ENCODE measurements around the gene PTCH1.

Gene PTCH1

GRCh38 chr9:95465115-95465514 lies 51.7 kb downstream of the PTCH1 start:
- DNase-seq (ENCODE audit: low read depth in 2 of 2, low spot score in 1 of 2), result no peak

GRCh38 chr9:95463148-95464060 lies 53.4 kb downstream of the PTCH1 start:
- DNase-seq (ENCODE audit: low read depth in 2 of 2, low spot score in 1 of 2), result no peak

- DNase-seq (ENCODE audit: low read depth in 2 of 2, low spot score in 1 of 2), result peak; percentile 7 to 34
These were observed 54.3 kb downstream of the PTCH1 start for GRCh38 chr9:95462249-95463147.

GRCh38 chr9:95461448-95462248 lies 55.1 kb downstream of the PTCH1 start:
- DNase-seq (ENCODE audit: low read depth in 2 of 2, low spot score in 1 of 2), result no peak

GRCh38 chr9:95460518-95461164 lies 56.1 kb downstream of the PTCH1 start:
- no peak for DNase-seq (ENCODE audit: low read depth in 2 of 2, low spot score in 1 of 2)

GRCh38 chr9:95459851-95460517 lies 56.8 kb downstream of the PTCH1 start:
- DNase-seq (ENCODE audit: low read depth in 2 of 2, low spot score in 1 of 2), result no peak

GRCh38 chr9:95459178-95459577 lies 57.6 kb downstream of the PTCH1 start:
- no peak for DNase-seq (ENCODE audit: low read depth in 2 of 2, low spot score in 1 of 2)

GRCh38 chr9:95458666-95459065 lies 58.1 kb downstream of the PTCH1 start:
- no peak for DNase-seq (ENCODE audit: low read depth in 2 of 2, low spot score in 1 of 2)

- no peak for DNase-seq (ENCODE audit: low read depth in 2 of 2, low spot score in 1 of 2)
These were observed 59.0 kb downstream of the PTCH1 start for GRCh38 chr9:95457769-95458168.

GRCh38 chr9:95455714-95456113 lies 61.1 kb downstream of the PTCH1 start:
- no peak for DNase-seq (ENCODE audit: low read depth in 2 of 2, low spot score in 1 of 2)

- no peak for DNase-seq (ENCODE audit: low read depth in 2 of 2, low spot score in 1 of 2)
These were observed 64.6 kb downstream of the PTCH1 start for GRCh38 chr9:95452176-95452575.

- no peak for DNase-seq (ENCODE audit: low read depth in 2 of 2, low spot score in 1 of 2)
These were observed 65.7 kb downstream of the PTCH1 start for GRCh38 chr9:95451065-95451426.

- no peak for DNase-seq (ENCODE audit: low read depth in 2 of 2, low spot score in 1 of 2)
These were observed 66.4 kb downstream of the PTCH1 start for GRCh38 chr9:95450171-95451064.

GRCh38 chr9:95449016-95449415 lies 67.8 kb downstream of the PTCH1 start:
- DNase-seq (ENCODE audit: low read depth in 2 of 2, low spot score in 1 of 2), result no peak

GRCh38 chr9:95447660-95448420 lies 68.9 kb downstream of the PTCH1 start:
- DNase-seq (ENCODE audit: low read depth in 2 of 2, low spot score in 1 of 2), result no peak

GRCh38 chr9:95446984-95447383 lies 69.8 kb downstream of the PTCH1 start:
- DNase-seq (ENCODE audit: low read depth in 2 of 2, low spot score in 1 of 2), result no peak

- DNase-seq (ENCODE audit: low read depth in 2 of 2, low spot score in 1 of 2), result no peak
These were observed 70.5 kb downstream of the PTCH1 start for GRCh38 chr9:95446259-95446658.

- no peak for DNase-seq (ENCODE audit: low read depth in 2 of 2, low spot score in 1 of 2)
These were observed 72.6 kb downstream of the PTCH1 start for GRCh38 chr9:95444160-95444559.

Measured in stimulated activated CD8-positive, alpha-beta memory T cell treated with anti-CD3 and anti-CD28 coated beads, Interleukin-4, amount 100 ng/mL, for 1 hour (primary cell).